ENCODE results near the gene SRD5A1.

- TF ChIP-seq CSRNP3 (CRISPR knock-in tag; IDR thresholded peaks at IDR 0.05) (no peak), ZFP3 (CRISPR knock-in tag; IDR thresholded peaks at IDR 0.05) (no peak), OSR1 (CRISPR knock-in tag; IDR thresholded peaks at IDR 0.05) (no peak), PATZ1 (CRISPR knock-in tag; IDR thresholded peaks at IDR 0.05; ENCODE audit: borderline replicate concordance) (no peak), ZNF70 (CRISPR knock-in tag; IDR thresholded peaks at IDR 0.05) (no peak), ZNF565 (CRISPR knock-in tag; conservative IDR thresholded peaks at IDR 0.05; ENCODE audit: low read depth) (no peak), ISL1 (CRISPR knock-in tag; IDR thresholded peaks at IDR 0.05) (no peak), ZC3H10 (CRISPR knock-in tag; IDR thresholded peaks at IDR 0.05) (no peak)
These were observed 80.3 kb downstream of the SRD5A1 start, which contains the start of gene TENT4A for GRCh38 chr5:6713274-6714225.

Data from SK-N-SH treated with all-trans-retinoic acid at 6 μM for 48 hours (cell line).